Activated gamma-delta T cell treated with anti-CD3 and anti-CD28 coated beads, Interleukin-2, amount 50 U/mL, for 16 hours (primary cell): ENCODE measurements around the gene RPS6KA2.
"Not testable (repeated sequence)": the region's sequence is repeated elsewhere in the genome, so short reads cannot be mapped to it uniquely, and the experiment has no call there.

Experiments used
- DNase-seq: peaks from one replicate; pipeline ENCODE4 v3.0.0-alpha.2; 2020; ENCODE audit warnings: low read depth

The RPS6KA2 gene

GRCh38 chr6:166553563-166554271 lies 73.3 kb downstream of the RPS6KA2 start:
- DNase-seq = no peak

DNA sequence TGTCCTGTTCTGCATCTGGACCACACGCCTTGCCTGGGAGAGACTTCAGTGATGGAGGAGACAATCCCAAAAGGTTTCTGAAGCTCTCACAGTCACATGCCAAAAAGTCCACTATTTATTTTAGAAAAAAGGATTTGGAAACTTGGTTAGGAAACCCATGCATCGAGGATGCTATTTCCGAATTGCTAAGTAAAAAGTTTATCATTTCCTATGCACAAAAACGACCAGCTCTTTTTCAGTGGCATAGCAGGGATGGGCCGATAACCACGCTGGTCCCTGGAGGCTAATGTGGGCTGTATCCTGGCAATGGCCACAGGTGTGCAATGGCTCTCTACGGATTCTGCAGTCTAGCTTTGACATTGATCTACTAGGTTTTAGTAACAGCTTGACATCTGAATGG lies 74.5 kb downstream of the RPS6KA2 start:
- DNase-seq = no peak

DNA sequence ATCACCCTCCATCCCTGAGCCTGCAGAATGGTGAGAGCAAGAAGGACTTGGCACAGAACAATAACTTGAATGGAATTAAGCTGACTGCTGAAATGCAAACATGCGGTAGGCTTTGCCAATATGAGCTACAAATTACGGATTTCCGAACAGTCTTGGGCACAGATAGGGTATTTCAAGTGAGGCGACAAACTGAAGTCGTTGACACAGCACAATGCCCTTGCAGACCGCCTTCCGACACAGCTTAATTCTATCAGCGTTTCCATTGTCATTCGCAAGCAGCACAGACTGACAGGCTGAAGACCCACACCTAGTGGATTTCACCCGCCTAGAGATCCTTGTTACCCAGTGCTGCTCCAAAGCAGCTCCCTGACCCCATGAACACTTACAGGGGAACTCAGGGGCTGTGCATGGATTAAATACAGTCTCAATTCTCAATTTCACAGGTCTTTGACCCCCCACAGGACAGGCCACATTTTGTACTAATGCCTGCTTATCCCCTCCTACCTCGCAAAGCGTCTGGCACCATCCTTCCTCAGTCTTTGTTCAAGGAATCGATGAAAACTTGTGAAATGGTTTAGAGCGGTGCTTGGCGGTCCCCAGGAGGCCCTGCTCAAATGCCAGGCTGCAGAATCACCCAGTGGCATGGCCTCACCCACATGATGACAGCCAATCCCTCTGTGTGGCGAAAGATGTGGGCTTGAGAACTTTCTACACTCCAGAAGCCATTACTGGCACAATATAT lies 75.1 kb downstream of the RPS6KA2 start:
- DNase-seq = no peak

GRCh38 chr6:166546653-166547052 lies 80.4 kb downstream of the RPS6KA2 start:
- no peak for DNase-seq

- no peak for DNase-seq
These were observed 81.7 kb downstream of the RPS6KA2 start for GRCh38 chr6:166545156-166546034.

DNA sequence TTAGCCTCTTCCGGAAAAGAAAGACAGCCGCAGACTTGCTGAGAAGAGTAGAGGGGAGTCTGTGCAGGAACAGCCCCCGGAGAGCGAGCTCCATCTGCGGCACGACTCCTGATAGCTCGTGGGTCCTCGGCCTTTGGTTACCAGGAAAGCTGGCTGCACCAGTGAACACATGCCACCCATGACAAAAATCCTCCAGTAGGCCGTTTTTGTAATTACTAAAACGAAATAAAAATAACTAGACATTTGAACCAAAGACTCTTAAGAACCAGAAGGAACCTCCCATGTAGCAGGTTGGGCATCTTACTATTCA lies 82.8 kb downstream of the RPS6KA2 start:
- no peak for DNase-seq

- DNase-seq = no peak
These were observed 83.3 kb downstream of the RPS6KA2 start for GRCh38 chr6:166543603-166544295.

DNA sequence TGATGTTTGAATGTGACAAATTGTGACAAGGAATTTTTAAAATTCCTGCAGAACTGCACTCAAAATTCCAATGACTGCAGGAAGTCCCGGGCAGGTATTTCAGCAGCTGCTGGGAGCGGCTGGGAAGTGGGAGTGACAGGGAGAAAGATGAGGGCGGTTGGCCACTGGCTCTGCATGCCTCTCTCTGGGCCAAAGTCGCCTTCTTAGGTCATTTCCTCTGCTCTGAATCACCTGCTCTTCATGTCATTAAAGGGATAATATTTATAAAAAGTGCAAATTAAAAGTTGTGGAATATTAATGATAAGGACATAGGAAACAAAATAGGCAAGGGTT lies 84.5 kb downstream of the RPS6KA2 start:
- DNase-seq = no peak

GRCh38 chr6:166541876-166542579 lies 85.0 kb downstream of the RPS6KA2 start:
- DNase-seq = no peak

GRCh38 chr6:166541366-166541765 lies 85.7 kb downstream of the RPS6KA2 start:
- no peak for DNase-seq

DNA sequence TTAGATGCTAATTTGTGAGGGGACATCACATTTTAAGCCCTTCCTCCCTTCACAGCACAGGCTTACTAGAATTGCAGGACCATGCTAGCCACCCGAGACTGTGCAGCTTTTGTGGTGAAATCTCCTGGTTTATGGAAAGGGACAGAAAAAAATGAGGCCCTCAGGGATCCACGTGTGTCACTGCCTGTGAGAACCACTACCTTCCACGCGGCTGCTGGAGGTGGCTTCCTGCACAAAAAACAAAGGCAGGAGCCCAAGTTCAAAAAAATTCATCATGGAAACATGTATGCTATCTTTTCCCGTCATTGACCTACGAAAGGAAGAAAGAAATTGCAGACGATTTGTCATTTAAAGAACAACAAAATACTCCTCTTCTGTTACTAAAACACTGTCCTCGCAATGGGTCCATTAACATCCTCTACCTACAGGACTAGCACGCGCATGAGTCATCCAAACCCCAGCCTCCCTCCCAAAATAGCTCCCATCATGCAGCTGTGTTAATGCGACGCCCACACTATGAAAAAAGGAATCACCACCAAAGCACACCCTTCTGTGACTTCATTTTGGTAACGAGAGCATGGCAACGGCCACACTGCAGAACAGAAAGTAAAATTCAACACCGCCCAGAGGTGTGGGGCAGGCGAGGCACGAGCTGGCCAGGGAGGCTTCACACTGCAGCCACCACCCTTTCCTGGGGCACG lies 86.3 kb downstream of the RPS6KA2 start:
- DNase-seq = peak; percentile 43

DNA sequence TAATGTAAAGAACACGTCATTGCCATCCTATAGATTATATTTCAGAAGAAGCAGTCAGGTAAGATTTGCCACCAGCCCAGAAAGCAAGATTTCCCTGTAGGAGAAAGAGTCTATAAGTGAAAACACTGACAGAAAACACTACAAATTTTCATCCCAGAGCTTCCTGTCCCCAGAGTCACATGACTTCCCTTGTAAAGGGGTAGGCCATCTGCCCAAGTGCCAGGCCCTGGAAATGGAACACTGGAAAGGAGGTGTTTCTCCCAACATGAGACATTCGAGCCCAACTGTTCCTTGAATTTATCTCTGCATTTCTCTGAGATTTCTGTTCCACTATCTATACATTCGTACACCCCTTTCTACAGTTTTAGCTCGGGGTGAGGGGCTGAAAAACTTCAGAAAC lies 87.5 kb downstream of the RPS6KA2 start:
- no peak for DNase-seq

- not testable (repeated sequence) for DNase-seq
These were observed 88.1 kb downstream of the RPS6KA2 start for GRCh38 chr6:166539011-166539385.

DNA sequence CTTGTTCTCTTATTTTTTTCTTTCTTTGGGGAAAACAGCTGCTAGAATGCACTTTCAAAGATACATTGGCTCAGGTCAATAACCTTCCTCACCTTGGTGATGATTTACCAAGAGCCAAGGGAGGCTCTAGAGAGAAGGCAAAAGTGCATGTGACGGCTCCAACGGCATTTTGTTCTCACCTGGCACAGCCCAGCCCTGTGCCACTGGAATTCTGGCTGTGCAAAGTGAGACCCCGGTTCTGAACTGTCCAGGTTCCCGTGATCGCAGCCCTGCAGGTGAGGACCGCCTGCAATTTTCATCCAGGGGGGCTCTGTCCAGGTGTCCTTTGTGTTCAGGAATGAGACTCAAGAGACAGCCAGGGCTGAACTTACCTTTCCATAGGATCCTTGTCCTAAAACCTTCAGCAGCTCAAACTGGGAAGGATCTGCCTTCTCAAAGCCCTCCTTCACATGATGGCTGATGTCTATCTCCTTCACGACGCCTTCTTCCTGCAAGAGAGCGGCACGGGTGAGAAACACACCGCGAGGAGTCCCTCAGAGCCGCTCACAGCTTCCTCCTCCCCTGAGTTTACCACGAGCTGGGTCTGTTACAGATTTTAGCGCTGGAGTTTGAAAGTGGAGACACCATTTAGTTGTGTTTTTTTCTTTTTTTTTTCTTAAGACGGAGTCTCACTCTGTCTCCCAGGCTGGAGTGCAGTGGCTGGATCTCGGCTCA lies 88.6 kb downstream of the RPS6KA2 start:
- DNase-seq = no peak

- DNase-seq = no peak
These were observed 92.2 kb downstream of the RPS6KA2 start for GRCh38 chr6:166534658-166535406.

- no peak for DNase-seq
These were observed 93.7 kb downstream of the RPS6KA2 start for GRCh38 chr6:166533205-166533824.

DNA sequence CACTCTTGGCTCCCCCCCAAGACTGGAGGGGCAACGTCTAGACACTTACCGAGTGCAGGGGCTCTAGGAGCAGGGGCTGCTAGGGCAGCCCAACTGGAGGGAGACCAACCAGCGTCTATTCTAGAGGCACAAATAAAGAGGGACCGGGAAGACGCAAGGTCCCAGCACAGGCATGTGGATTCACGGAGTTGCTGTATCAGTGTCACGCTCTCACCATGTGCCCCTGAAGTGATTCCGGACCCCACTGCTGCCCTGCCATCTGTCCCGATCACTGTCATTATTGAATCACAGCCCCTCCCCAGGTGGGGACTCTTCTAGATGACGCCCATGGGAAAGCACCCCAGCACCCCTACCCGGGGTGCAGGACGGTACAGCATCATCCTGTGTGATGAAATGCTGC lies 94.7 kb downstream of the RPS6KA2 start:
- no peak for DNase-seq

GRCh38 chr6:166530211-166531095 lies 96.6 kb downstream of the RPS6KA2 start:
- DNase-seq = no peak
